ENCODE data around the gene PTPRG.

Gene PTPRG

DNA sequence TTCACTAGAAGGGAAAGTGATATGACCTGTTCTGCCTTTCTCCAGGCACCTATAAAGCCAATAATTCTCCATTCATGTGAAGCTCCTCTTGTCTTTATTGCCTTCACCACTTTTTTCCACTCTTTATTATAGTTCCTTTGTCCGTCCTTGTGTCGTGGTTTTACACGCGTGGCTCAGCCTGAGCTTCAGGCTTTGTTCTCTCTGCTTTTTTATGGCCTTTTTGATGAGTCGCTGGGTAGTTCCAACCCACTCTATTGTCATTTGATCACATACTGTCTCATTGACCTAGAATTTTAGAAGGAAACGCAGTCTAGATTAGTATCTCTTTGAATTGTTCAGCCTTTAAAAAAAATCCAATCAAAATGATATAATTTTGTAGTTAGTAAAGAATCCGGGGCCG is 403.2 kb downstream of the PTPRG start:
- no peak for TF ChIP-seq JUND (IDR thresholded peaks at IDR 0.05; ENCODE audit: low read depth)
- no peak for DNase-seq (ENCODE audit: low read depth in 1 of 2, low spot score in 1 of 2)
- in situ Hi-C loops (cut with HindIII; ENCODE audit: low pct_unique_long_range_greater_than_20kb, low sequenced_read_pairs): no loop called here

DNA sequence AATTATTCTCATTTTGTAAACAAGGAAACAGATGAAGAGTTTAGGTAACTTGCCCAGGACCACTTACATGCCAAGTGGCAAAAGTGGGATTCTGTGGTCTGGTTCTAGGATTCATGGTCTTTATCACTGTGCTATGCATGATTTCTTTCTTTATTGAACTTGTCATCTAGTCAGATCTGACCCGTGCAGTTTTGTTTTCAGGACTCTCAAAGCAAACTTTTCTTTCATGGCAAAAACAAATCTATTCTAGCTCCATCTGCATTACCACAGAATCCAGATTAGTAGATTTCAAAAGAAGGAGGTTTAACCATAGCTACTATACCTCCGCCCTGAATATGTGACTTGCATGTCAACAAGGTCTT is 404.4 kb downstream of the PTPRG start:
- in situ Hi-C loops (cut with HindIII; ENCODE audit: low pct_unique_long_range_greater_than_20kb, low sequenced_read_pairs): no loop called here
- no peak for DNase-seq (ENCODE audit: low read depth in 1 of 2, low spot score in 1 of 2)
- TF ChIP-seq JUND (IDR thresholded peaks at IDR 0.05; ENCODE audit: low read depth): no peak

GRCh38 chr3:61966200-61966599 is 404.8 kb downstream of the PTPRG start:
- no peak for DNase-seq (ENCODE audit: low read depth in 1 of 2, low spot score in 1 of 2)
- in situ Hi-C loops (cut with HindIII; ENCODE audit: low pct_unique_long_range_greater_than_20kb, low sequenced_read_pairs): no loop called here
- no peak for TF ChIP-seq JUND (IDR thresholded peaks at IDR 0.05; ENCODE audit: low read depth)

GRCh38 chr3:61967019-61967418 is 405.6 kb downstream of the PTPRG start:
- in situ Hi-C loops (cut with HindIII; ENCODE audit: low pct_unique_long_range_greater_than_20kb, low sequenced_read_pairs): no loop called here
- no peak for TF ChIP-seq JUND (IDR thresholded peaks at IDR 0.05; ENCODE audit: low read depth)

DNA sequence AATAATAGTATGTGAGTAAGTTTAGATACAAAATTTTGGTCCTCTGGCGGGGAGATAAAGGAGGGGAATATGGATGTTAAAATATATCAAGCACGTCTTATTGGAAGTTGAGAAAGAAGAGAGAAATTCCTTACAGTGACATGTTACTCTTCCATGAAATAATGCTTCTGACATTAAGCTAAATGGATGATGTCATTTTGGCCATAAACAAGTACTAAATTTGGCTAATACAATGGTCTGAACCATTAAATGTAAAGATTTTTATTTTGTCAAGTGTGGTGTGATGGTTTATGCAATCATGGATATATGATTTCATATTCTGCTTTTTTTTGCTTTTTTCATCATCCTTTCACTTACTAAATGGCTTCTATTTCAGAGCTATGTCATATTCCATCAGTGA is 406.6 kb downstream of the PTPRG start:
- no peak for DNase-seq (ENCODE audit: low read depth in 1 of 2, low spot score in 1 of 2)
- TF ChIP-seq JUND (IDR thresholded peaks at IDR 0.05; ENCODE audit: low read depth): no peak
- in situ Hi-C loops (cut with HindIII; ENCODE audit: low pct_unique_long_range_greater_than_20kb, low sequenced_read_pairs): no loop called here

More at GRCh38 chr3:61967019-61967418, 405.6 kb downstream of the PTPRG start:
- DNase-seq (ENCODE audit: low read depth in 1 of 2, low spot score in 1 of 2): no peak

GRCh38 chr3:61974662-61975061 is 413.3 kb downstream of the PTPRG start:
- no peak for DNase-seq (ENCODE audit: low read depth in 1 of 2, low spot score in 1 of 2)
- no peak for TF ChIP-seq JUND (IDR thresholded peaks at IDR 0.05; ENCODE audit: low read depth)
- in situ Hi-C loops (cut with HindIII; ENCODE audit: low pct_unique_long_range_greater_than_20kb, low sequenced_read_pairs): no loop called here

DNA sequence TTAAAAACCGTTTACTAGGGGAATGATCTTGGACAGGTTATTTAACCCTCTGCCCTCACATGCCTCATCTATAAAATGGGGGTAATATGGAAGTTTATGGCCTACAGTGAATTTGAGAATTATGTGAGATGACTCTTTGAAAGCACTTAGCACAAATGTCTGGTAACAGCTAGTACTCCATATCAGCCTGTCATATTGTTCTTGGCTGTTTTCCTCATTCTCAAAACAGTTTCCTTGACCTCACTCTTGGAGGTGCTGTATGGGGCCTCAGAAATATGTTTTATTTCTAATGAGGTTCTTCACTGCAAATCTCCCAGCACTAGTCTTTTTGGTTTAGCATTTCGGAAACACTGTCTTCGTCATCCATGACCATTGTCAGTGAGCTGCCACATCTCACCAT is 413.8 kb downstream of the PTPRG start:
- DNase-seq (ENCODE audit: low read depth in 1 of 2, low spot score in 1 of 2): no peak
- in situ Hi-C loops (cut with HindIII; ENCODE audit: low pct_unique_long_range_greater_than_20kb, low sequenced_read_pairs): no loop called here
- TF ChIP-seq JUND (IDR thresholded peaks at IDR 0.05; ENCODE audit: low read depth): no peak

- TF ChIP-seq JUND (IDR thresholded peaks at IDR 0.05; ENCODE audit: low read depth): no peak
- DNase-seq (ENCODE audit: low read depth in 1 of 2, low spot score in 1 of 2): no peak
- in situ Hi-C loops (cut with HindIII; ENCODE audit: low pct_unique_long_range_greater_than_20kb, low sequenced_read_pairs): no loop called here
Observed at GRCh38 chr3:61975936-61976335, 414.6 kb downstream of the PTPRG start.

GRCh38 chr3:61978460-61979419 is 417.4 kb downstream of the PTPRG start:
- DNase-seq (ENCODE audit: low read depth in 1 of 2, low spot score in 1 of 2): no peak
- in situ Hi-C loops (cut with HindIII; ENCODE audit: low pct_unique_long_range_greater_than_20kb, low sequenced_read_pairs): no loop called here
- no peak for TF ChIP-seq JUND (IDR thresholded peaks at IDR 0.05; ENCODE audit: low read depth)

- TF ChIP-seq JUND (IDR thresholded peaks at IDR 0.05; ENCODE audit: low read depth): no peak
- in situ Hi-C loops (cut with HindIII; ENCODE audit: low pct_unique_long_range_greater_than_20kb, low sequenced_read_pairs): no loop called here
- no peak for DNase-seq (ENCODE audit: low read depth in 1 of 2, low spot score in 1 of 2)
Observed at GRCh38 chr3:61979638-61980037, 418.3 kb downstream of the PTPRG start.

GRCh38 chr3:61980041-61980440 is 418.7 kb downstream of the PTPRG start:
- DNase-seq (ENCODE audit: low read depth in 1 of 2, low spot score in 1 of 2): no peak
- no peak for TF ChIP-seq JUND (IDR thresholded peaks at IDR 0.05; ENCODE audit: low read depth)
- in situ Hi-C loops (cut with HindIII; ENCODE audit: low pct_unique_long_range_greater_than_20kb, low sequenced_read_pairs): no loop called here

DNA sequence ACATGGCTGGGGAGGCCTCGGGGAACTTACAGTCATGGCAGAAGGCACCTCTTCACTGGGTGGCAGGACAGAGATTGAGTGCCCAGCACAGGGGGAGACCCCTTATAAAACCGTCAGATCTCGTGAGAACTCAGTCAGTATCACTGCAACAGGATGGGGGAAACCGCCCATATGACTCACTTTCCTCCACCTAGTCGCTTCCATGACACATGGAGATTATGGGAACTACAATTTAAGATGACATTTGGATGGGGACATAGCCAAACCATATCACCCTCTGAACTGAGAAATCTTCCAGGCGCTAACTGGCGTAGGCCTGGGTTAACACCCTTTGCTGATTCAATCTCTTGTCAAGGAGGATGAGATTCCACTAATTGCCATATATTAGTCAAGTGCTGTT is 419.7 kb downstream of the PTPRG start:
- TF ChIP-seq JUND (IDR thresholded peaks at IDR 0.05; ENCODE audit: low read depth): no peak
- no peak for DNase-seq (ENCODE audit: low read depth in 1 of 2, low spot score in 1 of 2)

GRCh38 chr3:61983479-61983878 is 422.1 kb downstream of the PTPRG start:
- TF ChIP-seq JUND (IDR thresholded peaks at IDR 0.05; ENCODE audit: low read depth): no peak
- DNase-seq (ENCODE audit: low read depth in 1 of 2, low spot score in 1 of 2): no peak
- in situ Hi-C loops (cut with HindIII; ENCODE audit: low pct_unique_long_range_greater_than_20kb, low sequenced_read_pairs): no loop called here

More for the DNA sequence above, 419.7 kb downstream of the PTPRG start:
- in situ Hi-C loops (cut with HindIII; ENCODE audit: low pct_unique_long_range_greater_than_20kb, low sequenced_read_pairs): no loop called here

GRCh38 chr3:61985020-61985419 is 423.6 kb downstream of the PTPRG start:
- TF ChIP-seq JUND (IDR thresholded peaks at IDR 0.05; ENCODE audit: low read depth): no peak
- DNase-seq (ENCODE audit: low read depth in 1 of 2, low spot score in 1 of 2): no peak
- in situ Hi-C loops (cut with HindIII; ENCODE audit: low pct_unique_long_range_greater_than_20kb, low sequenced_read_pairs): no loop called here

Data from T47D (cell line).